NT2/D1 (cell line): Measurements from ENCODE around the gene ARFGEF3.

Experiments used
- SUZ12 ChIP-seq: IDR thresholded peaks from 2 replicates; pipeline ENCODE4 v1.6.1; 2011; ENCODE audit not compliant: insufficient read length, insufficient read depth; ENCODE audit errors: extremely low read depth
- YY1 ChIP-seq: IDR thresholded peaks from 2 replicates; pipeline ENCODE4 v1.6.1; 2011; ENCODE audit not compliant: insufficient read length, insufficient read depth
- ZNF274 ChIP-seq: IDR thresholded peaks from 2 replicates; pipeline ENCODE4 v1.6.1; 2011; ENCODE audit warnings: mild to moderate bottlenecking, low read depth, low read length

DNA sequence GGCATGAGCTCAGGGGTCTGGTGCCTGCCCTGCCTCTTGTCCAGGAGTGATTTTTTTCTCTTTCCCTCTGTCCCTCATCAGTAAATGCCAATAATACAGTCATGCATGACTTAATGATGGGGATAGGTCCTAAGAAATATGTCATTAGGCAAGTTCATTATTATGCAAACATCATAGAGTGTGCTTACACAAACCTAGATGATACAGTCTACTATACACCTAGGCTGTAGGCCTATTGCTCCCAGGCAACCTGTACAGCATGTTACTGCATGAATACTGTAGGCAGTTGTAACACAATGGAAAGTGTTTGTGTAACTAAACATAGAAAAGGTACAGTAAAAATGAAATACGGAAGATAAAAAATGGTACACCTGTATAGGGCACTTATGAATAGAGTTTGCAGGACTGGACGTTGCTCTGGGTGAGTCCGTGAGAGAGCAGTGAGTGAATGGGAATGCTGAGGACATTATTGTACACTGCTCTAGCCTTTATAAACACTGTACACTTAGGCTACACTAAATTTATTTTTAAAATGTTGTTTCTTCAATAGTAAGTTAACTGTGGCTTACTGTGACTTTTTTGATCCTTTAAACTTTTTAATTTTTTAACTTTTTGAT, 34.5 kb downstream of the ARFGEF3 start:
- no peak for TF ChIP-seq SUZ12
- no peak for TF ChIP-seq YY1
- no peak for TF ChIP-seq ZNF274
